ENCODE measurements around the gene KCNH5. TPM values are rescaled to one million over a fixed set of nuclear protein-coding genes. Genes with fewer than 3 reads are reported as not detected.

The KCNH5 gene, protein sequence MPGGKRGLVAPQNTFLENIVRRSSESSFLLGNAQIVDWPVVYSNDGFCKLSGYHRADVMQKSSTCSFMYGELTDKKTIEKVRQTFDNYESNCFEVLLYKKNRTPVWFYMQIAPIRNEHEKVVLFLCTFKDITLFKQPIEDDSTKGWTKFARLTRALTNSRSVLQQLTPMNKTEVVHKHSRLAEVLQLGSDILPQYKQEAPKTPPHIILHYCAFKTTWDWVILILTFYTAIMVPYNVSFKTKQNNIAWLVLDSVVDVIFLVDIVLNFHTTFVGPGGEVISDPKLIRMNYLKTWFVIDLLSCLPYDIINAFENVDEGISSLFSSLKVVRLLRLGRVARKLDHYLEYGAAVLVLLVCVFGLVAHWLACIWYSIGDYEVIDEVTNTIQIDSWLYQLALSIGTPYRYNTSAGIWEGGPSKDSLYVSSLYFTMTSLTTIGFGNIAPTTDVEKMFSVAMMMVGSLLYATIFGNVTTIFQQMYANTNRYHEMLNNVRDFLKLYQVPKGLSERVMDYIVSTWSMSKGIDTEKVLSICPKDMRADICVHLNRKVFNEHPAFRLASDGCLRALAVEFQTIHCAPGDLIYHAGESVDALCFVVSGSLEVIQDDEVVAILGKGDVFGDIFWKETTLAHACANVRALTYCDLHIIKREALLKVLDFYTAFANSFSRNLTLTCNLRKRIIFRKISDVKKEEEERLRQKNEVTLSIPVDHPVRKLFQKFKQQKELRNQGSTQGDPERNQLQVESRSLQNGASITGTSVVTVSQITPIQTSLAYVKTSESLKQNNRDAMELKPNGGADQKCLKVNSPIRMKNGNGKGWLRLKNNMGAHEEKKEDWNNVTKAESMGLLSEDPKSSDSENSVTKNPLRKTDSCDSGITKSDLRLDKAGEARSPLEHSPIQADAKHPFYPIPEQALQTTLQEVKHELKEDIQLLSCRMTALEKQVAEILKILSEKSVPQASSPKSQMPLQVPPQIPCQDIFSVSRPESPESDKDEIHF
- 1.4 TPM for total RNA-seq

GRCh38 chr14:63045234-63045611, at the start of gene KCNH5:
TSS of gene KCNH5 (minus strand) at chr14:63045458. CDS start at chr14:63045186, 272 bp downstream.
- DNase-seq = no peak

- no peak for DNase-seq
Measured at GRCh38 chr14:63091394-63091996, 46.2 kb upstream of the KCNH5 start.

- DNase-seq = no peak
Measured at GRCh38 chr14:63088865-63089264, 43.6 kb upstream of the KCNH5 start.

GRCh38 chr14:63078569-63078968, 33.3 kb upstream of the KCNH5 start:
- DNase-seq = peak; percentile 30

- DNase-seq = no peak
Measured at GRCh38 chr14:63076488-63076887, 31.2 kb upstream of the KCNH5 start.

GRCh38 chr14:63055631-63056030, 10.4 kb upstream of the KCNH5 start:
- DNase-seq = no peak

DNA sequence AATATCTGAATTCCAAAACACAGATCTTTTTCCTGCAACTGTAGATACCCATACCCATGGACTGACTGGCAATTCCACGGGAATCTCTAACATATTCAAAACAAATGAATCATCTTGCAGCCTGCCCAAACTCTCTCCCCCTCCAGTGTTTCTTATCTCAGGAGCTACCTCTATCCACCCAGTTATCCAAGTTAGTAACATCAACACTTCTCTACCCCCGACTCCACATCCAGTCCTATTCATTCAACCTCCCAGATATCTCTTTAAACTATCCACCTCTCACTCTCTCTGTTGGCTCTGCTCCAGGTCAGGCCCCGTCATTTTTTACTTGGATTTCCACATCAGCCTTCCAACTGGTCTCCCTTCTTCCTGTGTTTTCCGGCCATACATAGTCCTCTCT, 6.7 kb upstream of the KCNH5 start:
- DNase-seq = no peak

DNA sequence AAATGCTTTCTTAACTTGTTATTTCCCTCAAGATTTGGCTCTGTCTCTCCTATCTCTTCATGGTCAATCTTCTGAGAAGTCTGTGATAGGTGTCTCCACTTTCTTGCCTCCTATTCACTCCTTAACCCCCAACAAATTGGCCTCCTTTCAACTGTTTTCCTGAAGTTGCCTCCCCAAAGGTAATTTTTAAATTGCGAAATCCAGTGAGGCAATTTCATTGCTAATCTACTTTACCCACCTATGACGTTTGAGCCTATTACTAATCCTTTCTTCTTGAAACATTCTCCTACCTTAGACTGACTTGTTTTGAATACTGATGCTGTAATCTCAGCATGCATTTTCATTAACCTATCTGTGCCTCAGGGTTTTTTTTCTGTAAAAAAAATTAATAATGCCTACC, 6.0 kb upstream of the KCNH5 start:
- DNase-seq = no peak

GRCh38 chr14:63050694-63051093, 5.4 kb upstream of the KCNH5 start:
- DNase-seq = no peak

GRCh38 chr14:63046339-63047268, 1.3 kb upstream of the KCNH5 start:
- no peak for DNase-seq

GRCh38 chr14:63045612-63046320, 508 bp upstream of the KCNH5 start:
- no peak for DNase-seq

- peak; percentile 14 for DNase-seq
Measured at GRCh38 chr14:63039866-63040265, 5.4 kb downstream of the KCNH5 start.

DNA sequence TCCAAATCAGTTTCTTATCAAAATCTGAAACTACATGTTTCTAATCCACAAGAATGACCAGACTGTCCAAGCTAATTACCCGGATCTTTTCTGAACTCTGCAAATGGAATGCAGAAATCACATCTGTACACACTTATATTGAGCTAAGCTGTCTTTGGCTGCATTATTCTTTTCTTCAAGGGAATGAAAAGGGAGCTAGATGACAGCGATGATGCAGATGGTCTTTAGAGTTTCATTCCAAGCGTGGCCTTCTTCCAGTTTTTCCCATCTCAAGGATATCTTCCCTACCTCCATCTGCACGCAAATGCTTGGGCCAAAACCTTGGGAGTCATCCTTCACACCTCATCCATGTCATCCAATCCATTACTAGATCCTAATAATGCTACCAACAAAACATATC, 12.6 kb downstream of the KCNH5 start:
- peak; percentile 49 for DNase-seq

- DNase-seq = no peak
Measured at GRCh38 chr14:63032076-63032475, 13.2 kb downstream of the KCNH5 start.

- no peak for DNase-seq
Measured at GRCh38 chr14:63030113-63030512, 15.1 kb downstream of the KCNH5 start.

- DNase-seq = no peak
Measured at GRCh38 chr14:63027719-63028118, 17.5 kb downstream of the KCNH5 start.

DNA sequence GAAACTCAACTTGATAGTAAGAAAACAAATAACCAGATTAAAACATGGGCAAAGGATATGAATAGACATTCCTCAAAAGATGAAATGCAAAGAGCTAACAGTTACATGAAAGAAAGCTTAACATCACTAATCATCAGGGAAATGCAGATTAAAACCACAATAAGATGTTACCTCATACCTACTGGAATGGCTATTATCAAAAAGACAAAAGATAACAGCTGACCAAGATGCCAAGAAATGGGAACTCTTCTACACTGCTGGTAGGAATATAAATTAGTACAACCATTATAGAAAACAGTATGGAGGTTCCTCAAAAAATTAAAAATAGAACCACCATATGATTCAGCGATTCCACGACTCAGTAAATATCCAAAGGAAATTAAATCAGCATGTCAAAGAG, 18.8 kb downstream of the KCNH5 start:
- no peak for DNase-seq

GRCh38 chr14:63014621-63015020, 30.6 kb downstream of the KCNH5 start:
- no peak for DNase-seq

DNA sequence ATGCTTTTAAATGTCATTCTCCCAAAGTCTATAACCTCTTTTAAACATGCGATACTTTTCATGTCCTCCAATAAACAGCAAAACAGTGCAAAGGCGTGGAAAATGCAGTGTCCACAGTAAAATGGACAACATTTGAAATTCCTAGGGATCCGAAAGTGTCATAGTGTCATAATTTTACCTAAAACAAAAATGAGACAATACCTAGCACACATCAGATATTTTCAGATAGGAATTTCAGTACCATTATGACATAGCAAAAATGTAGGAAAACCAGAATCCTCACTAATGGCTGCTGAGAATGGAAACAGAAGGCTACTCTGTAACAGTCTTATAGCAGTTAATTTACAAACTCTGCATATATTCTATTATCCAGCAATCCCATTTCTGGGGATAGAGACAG, 33.1 kb downstream of the KCNH5 start:
- no peak for DNase-seq

- no peak for DNase-seq
Measured at GRCh38 chr14:63011623-63012022, 33.6 kb downstream of the KCNH5 start.

GRCh38 chr14:63009495-63009894, 35.8 kb downstream of the KCNH5 start:
- DNase-seq = no peak

Data from skin of body (tissue), 2 donors.